SK-N-SH (cell line): ENCODE results near the gene AMT. TPM values are rescaled to one million over a fixed set of nuclear protein-coding genes. Genes with fewer than 3 reads are reported as not detected.

ENCODE experiments used
- CTCF ChIA-PET: fragments of 300-600, 350-600 bp; formaldehyde crosslinking; extraction: SDS; loops from one replicate; lab custom pipeline; 2021; lab: Yijun Ruan, JAX
- POLR2A ChIA-PET: fragments of 350-600 bp; sonication (Branson Sonifier 250); formaldehyde crosslinking; extraction: SDS; loops from one replicate; lab custom pipeline; 2020; ENCODE audit warnings: antibody characterized with exemption, inconsistent platforms; lab: Yijun Ruan, JAX
- DNase-seq: peaks from one replicate; pipeline ENCODE4 v3.0.0; 2012
- H2AFZ ChIP-seq: fragments of 200-600 bp; sonication (generic); 2 replicates; pipeline ENCODE4 v1.8.1; 2016; ENCODE audit warnings: antibody characterized with exemption, mild to moderate bottlenecking, low read depth
- H3F3A ChIP-seq: fragments of 200-600 bp; sonication (generic); replicated peaks from 2 replicates; pipeline ENCODE3; 2016; ENCODE audit warnings: antibody characterized with exemption, mild to moderate bottlenecking; ENCODE audit not compliant: insufficient read depth
- H3K27ac ChIP-seq, 2 experiments: fragments of 200-500 bp in 1 of 2; fragments of 200-600 bp in 1 of 2; sonication (Bioruptor generic) in 1 of 2; sonication (generic), shearing (Covaris generic) in 1 of 2; 2 replicates each; pipeline versions ENCODE4 v1.5.1 to v1.6.1; 2014 to 2016; ENCODE audit warnings: low read depth in 2 of 2, inconsistent platforms in 1 of 2, low read length in 1 of 2, mild to moderate bottlenecking in 1 of 2, mixed read lengths in 1 of 2
- H3K27me3 ChIP-seq: fragments of 200-600 bp; sonication (generic), shearing (Covaris generic); 2 replicates; pipeline ENCODE4 v1.6.1; 2016; ENCODE audit warnings: mixed run types; ENCODE audit not compliant: insufficient read depth
- H3K36me3 ChIP-seq, 2 experiments: fragments of 200-500 bp in 1 of 2; fragments of 200-600 bp in 1 of 2; sonication (Bioruptor generic) in 1 of 2; sonication (generic) in 1 of 2; replicated peaks in 1 of 2; 2 replicates each; pipeline versions ENCODE3 to v1.5.1; 2014 to 2016; ENCODE audit warnings: low read length in 1 of 2, mild to moderate bottlenecking in 1 of 2; ENCODE audit not compliant: insufficient read depth in 2 of 2, control insufficient read depth in 1 of 2
- H3K4me1 ChIP-seq, 2 experiments: fragments of 200-500 bp in 1 of 2; fragments of 200-600 bp in 1 of 2; sonication (Bioruptor generic) in 1 of 2; sonication (generic), shearing (Covaris generic) in 1 of 2; 2 replicates each; pipeline versions ENCODE4 v1.5.1 to v1.6.1; 2014 to 2016; ENCODE audit warnings: low read depth in 1 of 2, low read length in 1 of 2, mixed run types in 1 of 2; ENCODE audit not compliant: insufficient read depth in 2 of 2, control insufficient read depth in 1 of 2
- H3K4me2 ChIP-seq: fragments of 200-600 bp; sonication (generic), shearing (Covaris generic); 2 replicates; pipeline ENCODE4 v1.6.1; 2017; ENCODE audit warnings: mixed run types
- H3K4me3 ChIP-seq, 2 experiments: fragments of 200-500 bp in 1 of 2; fragments of 200-600 bp in 1 of 2; sonication (Bioruptor generic) in 1 of 2; sonication (generic), shearing (Covaris generic) in 1 of 2; 2 replicates each; pipeline versions ENCODE4 v1.5.1 to v1.8.1; 2014 to 2016; ENCODE audit warnings: low read depth in 2 of 2, inconsistent platforms in 1 of 2, low read length in 1 of 2, mild to moderate bottlenecking in 1 of 2, mixed read lengths in 1 of 2, moderate library complexity in 1 of 2
- H3K79me2 ChIP-seq: fragments of 200-600 bp; sonication (generic); 2 replicates; pipeline ENCODE4 v1.8.1; 2017; ENCODE audit warnings: mild to moderate bottlenecking; ENCODE audit not compliant: insufficient read depth
- H3K9ac ChIP-seq: fragments of 200-600 bp; sonication (generic); 2 replicates; pipeline ENCODE4 v1.6.1; 2017; ENCODE audit warnings: mixed run types
- H3K9me2 ChIP-seq: fragments of 200-600 bp; sonication (generic); 2 replicates; pipeline ENCODE4 v1.6.1; 2017; ENCODE audit warnings: mixed run types
- H3K9me3 ChIP-seq: fragments of 200-600 bp; sonication (generic); 2 replicates; pipeline ENCODE4 v1.6.1; 2017; ENCODE audit warnings: mixed run types, mild to moderate bottlenecking, moderate library complexity
- H4K20me1 ChIP-seq: fragments of 200-600 bp; sonication (generic); 2 replicates; pipeline ENCODE4 v1.6.1; 2017; ENCODE audit warnings: mild to moderate bottlenecking, mixed run types; ENCODE audit not compliant: insufficient read depth
- CHD2 ChIP-seq: fragments of 150-350 bp; IDR thresholded peaks from 2 replicates; pipeline ENCODE4 v1.6.1; 2018; ENCODE audit warnings: low read length; ENCODE audit not compliant: partially characterized antibody
- CTCF ChIP-seq: fragments of 200-600 bp; sonication (generic); IDR thresholded peaks from 2 replicates; pipeline ENCODE4 v1.6.1; 2017; ENCODE audit warnings: antibody characterized with exemption, mild to moderate bottlenecking, moderate library complexity
- ELF1 ChIP-seq: IDR thresholded peaks from 2 replicates; pipeline ENCODE4 v1.4.0; 2012
- EP300 ChIP-seq, 2 experiments: IDR thresholded peaks; 2 replicates each; pipeline versions ENCODE4 v1.4.0 to v1.6.1; 2012; ENCODE audit warnings: borderline replicate concordance in 1 of 2, low read depth in 1 of 2, low read length in 1 of 2
- FOXJ3 ChIP-seq: sonication (generic); formaldehyde crosslinking; IDR thresholded peaks from 2 replicates; pipeline ENCODE4 v1.5.1; 2020; ENCODE audit warnings: mild to moderate bottlenecking, missing genetic modification reagents
- FOXM1 ChIP-seq: IDR thresholded peaks from 2 replicates; pipeline ENCODE4 v1.4.0; 2012; ENCODE audit warnings: low read depth, mild to moderate bottlenecking
- GABPA ChIP-seq: IDR thresholded peaks from 2 replicates; pipeline ENCODE4 v1.4.0; 2012; ENCODE audit warnings: low read depth, mild to moderate bottlenecking
- GATA2 ChIP-seq: sonication (generic); formaldehyde crosslinking; IDR thresholded peaks from 2 replicates; pipeline ENCODE4 v1.5.0; 2020; ENCODE audit warnings: mild to moderate bottlenecking, missing genetic modification reagents
- IRF3 ChIP-seq: fragments of 150-350 bp; IDR thresholded peaks from 2 replicates; pipeline ENCODE4 v1.6.1; 2016; ENCODE audit warnings: mild to moderate bottlenecking, low read depth, low read length
- JUND ChIP-seq: IDR thresholded peaks from 2 replicates; pipeline ENCODE4 v1.4.0; 2012
- MAX ChIP-seq: IDR thresholded peaks from 2 replicates; pipeline ENCODE4 v1.4.0; 2012; ENCODE audit warnings: low read depth
- MXI1 ChIP-seq: IDR thresholded peaks from 2 replicates; pipeline ENCODE4 v1.6.1; 2012; ENCODE audit warnings: mild to moderate bottlenecking, low read depth, low read length, improper control_type of control experiment
- NRF1 ChIP-seq: IDR thresholded peaks from 2 replicates; pipeline ENCODE4 v1.6.1; 2012; ENCODE audit warnings: low read depth, mild to moderate bottlenecking, low read length
- PBX3 ChIP-seq: IDR thresholded peaks from 2 replicates; pipeline ENCODE4; 2012
- POLR2AphosphoS5 ChIP-seq: IDR thresholded peaks from 2 replicates; pipeline ENCODE4 v1.6.1; 2012; ENCODE audit warnings: low read depth, low read length
- RAD21 ChIP-seq: IDR thresholded peaks from 2 replicates; pipeline ENCODE4 v1.6.1; 2012; ENCODE audit warnings: mild to moderate bottlenecking, low read length
- SIN3A ChIP-seq: IDR thresholded peaks from 2 replicates; pipeline ENCODE4 v1.6.1; 2012; ENCODE audit warnings: low read depth, mild to moderate bottlenecking, low read length, moderate library complexity, borderline replicate concordance
- SMC3 ChIP-seq: IDR thresholded peaks from 2 replicates; pipeline ENCODE4 v1.6.1; 2012; ENCODE audit warnings: low read depth, low read length, improper control_type of control experiment
- USF1 ChIP-seq: IDR thresholded peaks from 2 replicates; pipeline ENCODE4 v1.4.0; 2012; ENCODE audit warnings: low read depth, borderline replicate concordance
- WGBS: methylation state at CpG from one replicate; pipeline ENCODE4 v1.1.6; 2017; ENCODE audit warnings: low lambda C conversion rate; 5-methylcytosine and 5-hydroxymethylcytosine counted together
- polyA plus RNA-seq, 3 experiments: library from polyadenylated mRNA; depleted of rRNA; stranded (reverse); fragments of >200 nt; gene quantifications; 2 replicates each; pipeline ENCODE4 v1.2.3, GENCODE V29; 2012

Gene AMT
- polyA plus RNA-seq, 1 of the 3 experiments (the other 2 are of a cell fraction), result 17.6 TPM

GRCh38 chr3:49461443-49462171 lies 39.3 kb upstream of the AMT start:
- Histone ChIP-seq H4K20me1 (no peaks in the 10 kb centered on the region), H3K27ac (no peak overlapping the region), H3K4me3 (no peak overlapping the region), H3K36me3 (no peaks in the 10 kb centered on the region), H3K4me1 (peaks cover 6 to 8% of the 10 kb centered on the region in 2 experiments; a peak in 2 of 4 replicates), H2AFZ (peak overlapping the region; percentile 78; the same call in 1 of the 2 replicates), H3K27me3 (no peaks in the 10 kb centered on the region), H3K4me2 (no peak overlapping the region), H3K9me2 (no peaks in the 10 kb centered on the region), H3K79me2 (no peaks in the 10 kb centered on the region), H3K9ac (peak overlapping the region; percentile 19; the same call in 1 of the 2 replicates), H3F3A (no peaks in the 10 kb centered on the region), H3K9me3 (no peaks in the 10 kb centered on the region)
- CTCF ChIA-PET, result interaction anchor here (1.5 to 5.1 kb wide), 2 partner anchors 12 to 474 kb away, joined by 4 to 39 read pairs; no protein-coding TSS in a partner anchor
- 76% methylated on average over 1 of the region's 1 CpG for WGBS
- POLR2A ChIA-PET, result no interaction called here
- DNase-seq, result no peak
- TF ChIP-seq MAX (no peak), JUND (no peak), GABPA (no peak), NRF1 (no peak), IRF3 (no peak), EP300 (IDR thresholded peaks at IDR 0.05; ENCODE audit: borderline replicate concordance in 1 of 2, low read depth in 1 of 2, low read length in 1 of 2) (no peak), FOXJ3 (CRISPR knock-in tag) (no peak), POLR2AphosphoS5 (no peak), PBX3 (no peak), FOXM1 (no peak), MXI1 (no peak), SIN3A (no peak), ELF1 (no peak), RAD21 (no peak), USF1 (no peak), CHD2 (no peak), GATA2 (CRISPR knock-in tag) (no peak), CTCF (no peak), SMC3 (no peak)
